AG04449 (cell line): Measurements from ENCODE around the gene CACNA1I.
"Not testable (repeated sequence)": the region's sequence is repeated elsewhere in the genome, so short reads cannot be mapped to it uniquely, and the experiment has no call there.

Experiments used
- CTCF ChIA-PET: fragments of 350-600 bp; formaldehyde crosslinking; extraction: SDS; loops from one replicate; lab custom pipeline; 2021; ENCODE audit warnings: antibody characterized with exemption; lab: Yijun Ruan, JAX
- POLR2A ChIA-PET: fragments of 400-600, 350-600 bp; formaldehyde crosslinking; extraction: SDS; loops from one replicate; lab custom pipeline; 2020; ENCODE audit warnings: antibody characterized with exemption, inconsistent platforms; lab: Yijun Ruan, JAX
- DNase-seq: peaks from one replicate; pipeline ENCODE4 v3.0.0-alpha.2; 2010; ENCODE audit warnings: low read depth, low spot score
- H3K4me3 ChIP-seq: 2 replicates; pipeline ENCODE4 v1.5.1; 2011; ENCODE audit warnings: low read depth, mild to moderate bottlenecking, control low read depth, low read length
- CTCF ChIP-seq: IDR thresholded peaks from one replicate; pipeline ENCODE4 v1.5.1; 2011; ENCODE audit warnings: mild to moderate bottlenecking, moderate library complexity, low read length, control low read depth, inconsistent platforms; ENCODE audit not compliant: insufficient read depth; ENCODE audit errors: missing control alignments

Gene CACNA1I

GRCh38 chr22:39570665-39571064 is at the start of gene CACNA1I:
Gene CACNA1I (plus strand): TSS chr22:39570753. CDS start chr22:39570753, 0 bp downstream.
- POLR2A ChIA-PET: no interaction called here
- CTCF ChIA-PET: interaction anchor here (1.6 kb wide), 1 partner anchor 10 kb away, joined by 4 read pairs; no protein-coding TSS in a partner anchor
- H3K4me3 ChIP-seq: no peak within 1 kb of the TSS
- no peak for TF ChIP-seq CTCF
- no peak for DNase-seq

GRCh38 chr22:39521106-39521885 is 49.3 kb upstream of the CACNA1I start:
- ChIA-PET POLR2A (interaction anchor here (1.0 to 2.2 kb wide), 6 partner anchors 20 to 523 kb away, joined by 3 to 37 read pairs (median 10); partner anchors contain the start of gene RPL3), CTCF (interaction anchor here (2.2 to 11.5 kb wide), 2 partner anchors 7 to 204 kb away, joined by 8 to 84 read pairs; partner anchors contain the start of gene RPL3)
- not testable (repeated sequence) for DNase-seq
- peak overlapping the region; percentile 94 for H3K4me3 ChIP-seq

- H3K4me3 ChIP-seq: peak overlapping the region; percentile 94
- DNase-seq: not testable (repeated sequence)
- ChIA-PET CTCF (interaction anchor here (1.1 to 11.5 kb wide), 3 partner anchors 26 to 349 kb away, joined by 3 to 222 read pairs (median 84); partner anchors contain the start of gene RPL3), POLR2A (interaction anchor here (0.6 to 5.6 kb wide), 8 partner anchors 9 to 729 kb away, joined by 3 to 59 read pairs (median 4); partner anchors contain the start of genes RPL3 and TAB1)
These were observed 48.5 kb upstream of the CACNA1I start for GRCh38 chr22:39522091-39522490.

- no peak for TF ChIP-seq CTCF
- peak overlapping the region; percentile 94 for H3K4me3 ChIP-seq
- ChIA-PET POLR2A (interaction anchor here (0.6 to 5.6 kb wide), 14 partner anchors 8 to 728 kb away, joined by 3 to 59 read pairs (median 4); partner anchors contain the start of genes RPL3 and TAB1), CTCF (interaction anchor here (1.1 to 11.5 kb wide), 4 partner anchors 8 to 350 kb away, joined by 3 to 222 read pairs (median 44); partner anchors contain the start of gene RPL3)
- no peak for DNase-seq
These were observed 47.8 kb upstream of the CACNA1I start for GRCh38 chr22:39522567-39523300.

GRCh38 chr22:39524089-39524752 is 46.3 kb upstream of the CACNA1I start:
- TF ChIP-seq CTCF: no peak
- DNase-seq: no peak
- peak overlapping the region; percentile 4; the same call in 1 of the 2 replicates for H3K4me3 ChIP-seq
- ChIA-PET CTCF (interaction anchor here (1.2 to 11.5 kb wide), 7 partner anchors 10 to 500 kb away, joined by 3 to 222 read pairs (median 7); partner anchors contain the start of gene RPL3), POLR2A (interaction anchor here (1.3 to 5.6 kb wide), 7 partner anchors 8 to 515 kb away, joined by 4 to 59 read pairs (median 8); partner anchors contain the start of genes MIEF1, RPL3 and RPS19BP1)

- ChIA-PET CTCF (interaction anchor here (0.8 to 11.5 kb wide), 8 partner anchors 9 to 500 kb away, joined by 3 to 222 read pairs (median 6); partner anchors contain the start of gene RPL3), POLR2A (interaction anchor here (0.6 to 5.6 kb wide), 7 partner anchors 8 to 514 kb away, joined by 3 to 59 read pairs (median 8); partner anchors contain the start of genes MIEF1, RPL3 and RPS19BP1)
- no peak for DNase-seq
- no peak for TF ChIP-seq CTCF
- H3K4me3 ChIP-seq: no peak overlapping the region
These were observed 45.5 kb upstream of the CACNA1I start for GRCh38 chr22:39524753-39525657.
